Osteocyte (in vitro differentiated cells): ENCODE measurements around the gene HEPACAM2. TPM values are rescaled to one million over a fixed set of nuclear protein-coding genes. Genes with fewer than 3 reads are reported as not detected.

Source experiments
- DNase-seq: peaks from one replicate; pipeline ENCODE4 v3.0.0; 2021; ENCODE audit warnings: mixed read lengths; ENCODE audit not compliant: unreplicated experiment; ENCODE audit errors: extremely low spot score
- H3K27ac Mint-ChIP-seq: one replicate; pipeline ENCODE4 v1.8.0; 2021; ENCODE audit warnings: mild to moderate bottlenecking, mixed read lengths; ENCODE audit not compliant: unreplicated experiment
- H3K27me3 Mint-ChIP-seq: one replicate; pipeline ENCODE4 v1.8.0; 2021; ENCODE audit warnings: mixed read lengths; ENCODE audit not compliant: unreplicated experiment
- H3K36me3 Mint-ChIP-seq: one replicate; pipeline ENCODE4 v1.8.0; 2021; ENCODE audit warnings: mixed read lengths; ENCODE audit not compliant: unreplicated experiment
- H3K4me1 Mint-ChIP-seq: one replicate; pipeline ENCODE4 v1.8.0; 2021; ENCODE audit warnings: mixed read lengths; ENCODE audit not compliant: unreplicated experiment
- H3K4me3 Mint-ChIP-seq: one replicate; pipeline ENCODE4 v1.8.0; 2021; ENCODE audit warnings: mild to moderate bottlenecking, moderate library complexity, mixed read lengths; ENCODE audit not compliant: unreplicated experiment
- H3K9me3 Mint-ChIP-seq: one replicate; pipeline ENCODE4 v1.8.0; 2021; ENCODE audit warnings: mixed read lengths; ENCODE audit not compliant: unreplicated experiment
- long read RNA-seq: library from polyadenylated mRNA; unstranded; transcript quantifications from one replicate; pipeline ENCODE4 v2.0.0, GENCODE V29; 2021
- total RNA-seq: library from RNA; stranded (reverse); gene quantifications from 2 replicates; pipeline ENCODE4 v1.2.1, GENCODE V29; 2021
- TF ChIP-seq, protein P1 (sequence below): fragments of 200-600 bp; sonication (generic); IDR thresholded peaks from 2 replicates; pipeline ENCODE4 v1.5.0; 2021; ENCODE audit warnings: antibody characterized with exemption, mild to moderate bottlenecking, moderate library complexity

Gene HEPACAM2
- not detected in 2 replicates for total RNA-seq
- long read RNA-seq: 0 reads

- TF ChIP-seq, protein P1, sequence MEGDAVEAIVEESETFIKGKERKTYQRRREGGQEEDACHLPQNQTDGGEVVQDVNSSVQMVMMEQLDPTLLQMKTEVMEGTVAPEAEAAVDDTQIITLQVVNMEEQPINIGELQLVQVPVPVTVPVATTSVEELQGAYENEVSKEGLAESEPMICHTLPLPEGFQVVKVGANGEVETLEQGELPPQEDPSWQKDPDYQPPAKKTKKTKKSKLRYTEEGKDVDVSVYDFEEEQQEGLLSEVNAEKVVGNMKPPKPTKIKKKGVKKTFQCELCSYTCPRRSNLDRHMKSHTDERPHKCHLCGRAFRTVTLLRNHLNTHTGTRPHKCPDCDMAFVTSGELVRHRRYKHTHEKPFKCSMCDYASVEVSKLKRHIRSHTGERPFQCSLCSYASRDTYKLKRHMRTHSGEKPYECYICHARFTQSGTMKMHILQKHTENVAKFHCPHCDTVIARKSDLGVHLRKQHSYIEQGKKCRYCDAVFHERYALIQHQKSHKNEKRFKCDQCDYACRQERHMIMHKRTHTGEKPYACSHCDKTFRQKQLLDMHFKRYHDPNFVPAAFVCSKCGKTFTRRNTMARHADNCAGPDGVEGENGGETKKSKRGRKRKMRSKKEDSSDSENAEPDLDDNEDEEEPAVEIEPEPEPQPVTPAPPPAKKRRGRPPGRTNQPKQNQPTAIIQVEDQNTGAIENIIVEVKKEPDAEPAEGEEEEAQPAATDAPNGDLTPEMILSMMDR: no peak
- Mint-ChIP-seq H3K9me3 (no peaks in the 10 kb centered on the region), H3K4me1 (no peaks in the 10 kb centered on the region), H3K27ac (no peak within 1 kb of the TSS), H3K27me3 (peaks cover 61% of the 10 kb centered on the region), H3K4me3 (no peak within 1 kb of the TSS), H3K36me3 (no peaks in the 10 kb centered on the region)
- no peak for DNase-seq
Observed at GRCh38 chr7:93226310-93226709, at the start of gene HEPACAM2. Gene HEPACAM2 (minus strand): TSS chr7:93226469.

GRCh38 chr7:93265220-93265619, 39.0 kb upstream of the HEPACAM2 start:
- Mint-ChIP-seq H3K27me3 (no peaks in the 10 kb centered on the region), H3K4me3 (no peak overlapping the region), H3K9me3 (no peaks in the 10 kb centered on the region), H3K4me1 (no peaks in the 10 kb centered on the region), H3K27ac (no peak overlapping the region), H3K36me3 (peaks cover 2% of the 10 kb centered on the region)
- TF ChIP-seq, protein P1: no peak
- DNase-seq: no peak

GRCh38 chr7:93262535-93262934, 36.3 kb upstream of the HEPACAM2 start:
- Mint-ChIP-seq H3K27me3 (no peaks in the 10 kb centered on the region), H3K36me3 (peaks cover 2% of the 10 kb centered on the region), H3K9me3 (no peaks in the 10 kb centered on the region), H3K27ac (no peak overlapping the region), H3K4me3 (no peak overlapping the region), H3K4me1 (no peaks in the 10 kb centered on the region)
- TF ChIP-seq, protein P1: no peak
- no peak for DNase-seq

DNA sequence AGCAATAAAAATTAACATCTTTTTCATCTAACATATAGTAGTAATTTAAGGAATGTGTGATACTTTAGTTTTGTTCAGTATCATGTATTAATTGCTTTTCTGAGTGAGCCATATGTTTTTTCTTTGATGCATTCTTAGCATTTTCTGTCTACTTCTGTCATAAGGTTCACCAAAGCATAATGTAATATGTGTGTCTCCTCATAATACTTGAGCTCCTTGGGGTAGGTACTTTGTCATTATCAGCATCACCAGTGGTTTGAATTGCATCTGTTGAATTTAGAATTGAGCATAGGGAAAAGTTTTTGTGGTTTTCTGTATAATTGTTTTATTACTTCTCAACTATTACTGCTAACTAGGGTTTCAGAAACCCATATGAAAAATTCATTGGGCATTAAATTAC, 32.4 kb upstream of the HEPACAM2 start:
- Mint-ChIP-seq H3K27ac (no peak overlapping the region), H3K4me1 (no peaks in the 10 kb centered on the region), H3K9me3 (no peaks in the 10 kb centered on the region), H3K36me3 (peaks cover 5% of the 10 kb centered on the region), H3K27me3 (no peaks in the 10 kb centered on the region), H3K4me3 (no peak overlapping the region)
- TF ChIP-seq, protein P1: no peak
- no peak for DNase-seq

DNA sequence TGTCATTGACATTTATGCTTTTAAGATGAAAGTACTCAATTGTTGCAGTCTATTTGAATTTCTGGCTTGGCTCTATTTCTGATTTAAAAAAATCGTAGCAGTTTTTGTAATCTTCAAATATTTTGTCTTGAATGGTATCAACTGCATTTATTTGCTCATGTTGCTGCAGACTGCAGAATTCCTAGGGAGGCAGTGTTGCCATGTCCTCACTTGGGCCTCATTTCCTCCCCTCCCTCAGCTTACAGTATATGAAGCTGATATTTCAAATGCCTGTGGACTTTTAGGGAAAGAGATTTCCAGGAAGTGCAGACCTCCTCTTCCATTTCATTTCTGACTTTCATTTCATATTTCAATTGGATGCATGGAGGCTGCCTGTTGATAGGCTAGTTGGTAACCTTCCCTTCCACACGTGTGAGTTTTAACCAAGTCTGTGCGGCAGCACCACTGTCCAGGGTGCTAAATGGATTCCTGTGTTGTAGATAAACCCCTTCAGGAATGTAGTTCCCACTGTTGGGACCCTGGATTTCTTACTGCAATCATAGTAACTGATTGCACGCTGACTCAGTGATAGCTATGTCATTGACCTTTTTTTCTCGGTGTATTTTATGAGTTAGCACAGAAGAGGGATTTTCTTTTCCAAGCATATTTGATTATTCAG, 23.4 kb upstream of the HEPACAM2 start:
- H3K36me3 Mint-ChIP-seq: no peaks in the 10 kb centered on the region
- no peak for DNase-seq
- no peak overlapping the region for H3K27ac Mint-ChIP-seq
- no peaks in the 10 kb centered on the region for H3K27me3 Mint-ChIP-seq
- H3K4me1 Mint-ChIP-seq: peaks cover 21% of the 10 kb centered on the region
- H3K4me3 Mint-ChIP-seq: no peak overlapping the region
- no peaks in the 10 kb centered on the region for H3K9me3 Mint-ChIP-seq
- TF ChIP-seq, protein P1: no peak
